ENCODE measurements around the gene WDR86.

GRCh38 chr7:151387161-151388006 lies 22.5 kb downstream of the WDR86 start:
- TF ChIP-seq EZH2 (IDR thresholded peaks at IDR 0.05; ENCODE audit: borderline replicate concordance, low read length) (no peak), CTCF (IDR thresholded peaks at IDR 0.05; ENCODE audit: low read length) (no peak)
